Measurements from ENCODE around the gene MORN1. TPM values are rescaled to one million over a fixed set of nuclear protein-coding genes. Genes with fewer than 3 reads are reported as not detected.

Gene MORN1
- total RNA-seq, 4 donors from 2014 or later = 5.7 to 9.7 (median 7.1) TPM

GRCh38 chr1:2344121-2344681 lies 47.2 kb downstream of the MORN1 start:
- H3K4me3 ChIP-seq (ENCODE audit: low read depth, poor library complexity, severe bottlenecking) = no peak overlapping the region
- intact Hi-C loops (cut with DNase I; ENCODE audit: low total_unique reads) = no loop called here
- TF ChIP-seq, protein P1, sequence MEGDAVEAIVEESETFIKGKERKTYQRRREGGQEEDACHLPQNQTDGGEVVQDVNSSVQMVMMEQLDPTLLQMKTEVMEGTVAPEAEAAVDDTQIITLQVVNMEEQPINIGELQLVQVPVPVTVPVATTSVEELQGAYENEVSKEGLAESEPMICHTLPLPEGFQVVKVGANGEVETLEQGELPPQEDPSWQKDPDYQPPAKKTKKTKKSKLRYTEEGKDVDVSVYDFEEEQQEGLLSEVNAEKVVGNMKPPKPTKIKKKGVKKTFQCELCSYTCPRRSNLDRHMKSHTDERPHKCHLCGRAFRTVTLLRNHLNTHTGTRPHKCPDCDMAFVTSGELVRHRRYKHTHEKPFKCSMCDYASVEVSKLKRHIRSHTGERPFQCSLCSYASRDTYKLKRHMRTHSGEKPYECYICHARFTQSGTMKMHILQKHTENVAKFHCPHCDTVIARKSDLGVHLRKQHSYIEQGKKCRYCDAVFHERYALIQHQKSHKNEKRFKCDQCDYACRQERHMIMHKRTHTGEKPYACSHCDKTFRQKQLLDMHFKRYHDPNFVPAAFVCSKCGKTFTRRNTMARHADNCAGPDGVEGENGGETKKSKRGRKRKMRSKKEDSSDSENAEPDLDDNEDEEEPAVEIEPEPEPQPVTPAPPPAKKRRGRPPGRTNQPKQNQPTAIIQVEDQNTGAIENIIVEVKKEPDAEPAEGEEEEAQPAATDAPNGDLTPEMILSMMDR (IDR thresholded peaks at IDR 0.05) = no peak
- no peak for TF ChIP-seq POLR2A (IDR thresholded peaks at IDR 0.05)
- no peak for DNase-seq (ENCODE audit: low spot score in 2 of 2)
- 63 to 75% methylated on average over 12 to 23 of the region's 24 CpGs for WGBS, 2 donors

DNA sequence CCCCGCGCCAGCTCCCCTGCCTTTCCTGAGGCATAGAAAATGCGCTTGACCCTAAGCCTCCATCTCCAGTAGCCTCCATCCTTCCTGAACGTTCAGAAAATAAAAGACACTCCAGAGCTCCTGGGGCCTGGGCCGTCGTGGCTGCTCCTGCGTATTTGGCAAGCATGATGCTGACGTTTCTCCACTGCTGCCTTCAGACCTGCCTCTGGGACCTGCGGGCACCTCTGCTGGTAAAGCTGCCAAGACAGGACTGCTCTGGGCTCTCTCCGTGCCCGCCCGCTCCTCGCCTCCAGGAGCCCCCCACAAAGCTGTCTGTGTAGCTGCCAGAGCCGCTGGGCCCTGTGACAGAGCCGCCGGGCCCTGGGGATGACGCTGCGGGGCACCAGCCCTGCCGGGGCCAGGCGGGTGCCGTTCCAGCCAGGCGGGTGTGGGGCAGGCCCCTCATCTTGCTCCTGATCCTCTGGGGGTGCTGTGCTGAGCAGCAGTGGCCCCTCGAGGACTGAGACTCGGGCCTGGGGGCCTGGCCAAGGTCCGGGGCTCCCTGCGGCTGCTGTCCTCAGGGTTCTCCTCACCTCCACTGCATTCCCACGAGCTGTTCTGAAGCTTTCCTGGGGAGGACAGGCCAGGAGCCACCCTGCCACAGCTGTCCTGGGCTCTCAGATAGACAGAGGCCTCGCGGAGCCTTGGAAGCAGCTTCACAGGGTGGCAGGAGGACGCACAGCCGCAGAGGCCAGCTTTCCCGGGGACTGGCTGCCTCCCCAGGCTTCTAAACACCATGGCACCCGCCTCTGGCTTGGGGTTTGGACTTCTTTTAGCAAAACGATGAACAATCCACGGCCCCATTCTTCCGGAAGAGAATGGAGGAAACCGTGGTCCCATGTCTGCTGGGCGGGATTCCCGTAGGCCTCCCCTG lies 48.1 kb downstream of the MORN1 start:
- TF ChIP-seq POLR2A (IDR thresholded peaks at IDR 0.05) = no peak
- TF ChIP-seq, protein P1 (IDR thresholded peaks at IDR 0.05) = no peak
- H3K4me3 ChIP-seq (ENCODE audit: low read depth, poor library complexity, severe bottlenecking) = no peak overlapping the region
- DNase-seq (ENCODE audit: low spot score in 2 of 2) = no peak
- intact Hi-C loops (cut with DNase I; ENCODE audit: low total_unique reads) = no loop called here
- WGBS, 2 donors = 57 to 69% methylated on average over 23 to 33 of the region's 39 CpGs

DNA sequence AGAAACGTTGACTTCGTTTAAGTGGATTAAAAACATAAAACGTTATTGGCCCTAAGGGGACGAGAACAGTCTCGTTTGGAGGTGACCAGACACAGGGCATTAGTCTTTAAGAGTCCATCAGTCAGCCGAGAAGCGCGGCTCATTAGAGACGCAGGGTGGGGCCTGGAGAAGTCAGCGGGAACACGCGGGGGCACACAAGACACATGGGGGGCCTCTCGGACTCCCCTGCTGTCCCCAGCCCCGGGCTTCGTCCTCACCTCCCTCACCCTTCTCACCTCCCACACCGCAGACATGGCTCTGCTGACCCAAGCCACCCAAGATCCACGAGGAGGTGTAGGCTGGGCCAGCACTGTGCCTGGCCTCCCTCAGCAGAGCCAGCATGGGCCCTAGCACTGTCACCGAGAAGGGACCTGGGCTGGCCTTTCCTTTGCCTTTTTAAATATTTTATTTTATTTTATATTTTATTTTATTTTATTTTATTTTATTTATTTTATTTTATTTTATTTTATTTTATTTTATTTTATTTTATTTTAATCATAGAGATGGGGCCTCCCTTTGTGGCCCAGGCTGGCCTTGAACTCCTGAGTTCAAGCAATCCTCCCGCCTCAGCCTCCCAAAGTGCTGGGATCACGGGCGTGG lies 48.9 kb downstream of the MORN1 start:
- intact Hi-C loops (cut with DNase I; ENCODE audit: low total_unique reads) = no loop called here
- no peak for DNase-seq (ENCODE audit: low spot score in 2 of 2)
- no peak overlapping the region for H3K4me3 ChIP-seq (ENCODE audit: low read depth, poor library complexity, severe bottlenecking)
- WGBS, 2 donors = 83% methylated on average over 21 of the region's 21 CpGs
- TF ChIP-seq POLR2A (IDR thresholded peaks at IDR 0.05) = no peak
- TF ChIP-seq, protein P1 (IDR thresholded peaks at IDR 0.05) = no peak

- WGBS, 2 donors = 87 to 89% methylated on average over 29 of the region's 29 CpGs
- H3K4me3 ChIP-seq (ENCODE audit: low read depth, poor library complexity, severe bottlenecking) = no peak overlapping the region
- DNase-seq (ENCODE audit: low spot score in 2 of 2) = no peak
- intact Hi-C loops (cut with DNase I; ENCODE audit: low total_unique reads) = no loop called here
- TF ChIP-seq, protein P1 (IDR thresholded peaks at IDR 0.05) = no peak
- TF ChIP-seq POLR2A (IDR thresholded peaks at IDR 0.05) = no peak
Observed at GRCh38 chr1:2341706-2342383, 49.5 kb downstream of the MORN1 start.

DNA sequence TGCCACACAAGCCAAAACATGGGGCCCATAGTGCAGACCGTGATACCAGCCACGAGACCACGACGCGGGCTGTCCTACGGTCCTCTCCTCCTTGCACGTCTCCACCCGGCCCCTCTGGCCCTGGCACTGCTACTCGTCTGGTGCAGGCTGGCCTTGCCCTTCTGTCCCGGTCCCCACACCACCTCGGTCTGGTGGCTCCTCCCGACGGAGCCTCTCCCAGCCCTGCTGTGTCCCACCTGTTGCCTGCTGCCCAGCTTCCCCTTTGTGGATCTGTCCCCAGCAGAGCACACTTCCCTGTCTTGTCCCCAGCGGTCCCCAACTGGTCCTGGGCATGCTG lies 50.5 kb downstream of the MORN1 start:
- intact Hi-C loops (cut with DNase I; ENCODE audit: low total_unique reads) = no loop called here
- H3K4me3 ChIP-seq (ENCODE audit: low read depth, poor library complexity, severe bottlenecking) = no peak overlapping the region
- no peak for DNase-seq (ENCODE audit: low spot score in 2 of 2)
- no peak for TF ChIP-seq POLR2A (IDR thresholded peaks at IDR 0.05)
- TF ChIP-seq, protein P1 (IDR thresholded peaks at IDR 0.05) = no peak
- WGBS, 2 donors = 94 to 95% methylated on average over 14 of the region's 14 CpGs
